Natural killer cell (primary cell): ENCODE results near the gene RGP1. TPM values are rescaled to one million over a fixed set of nuclear protein-coding genes. Genes with fewer than 3 reads are reported as not detected.

Experiments used
- ATAC-seq, 3 donors: fragments of 150-1000 bp in 2 of 3; fragments of 200-7000 bp in 1 of 3; cut with Tn5 transposase; 1 replicate in 1 of 3; 2 replicates in 2 of 3; pipeline ENCODE4 v1.10.0; 2021; ENCODE audit warnings: mild to moderate bottlenecking in 2 of 3, moderate library complexity in 2 of 3
- DNase-seq, 2 donors: peaks; one replicate each; pipeline versions ENCODE4 v3.0.0 to v3.0.0-alpha.2; 2013 to 2021; ENCODE audit warnings: mixed read lengths in 1 of 2
- H3K27ac ChIP-seq: one replicate; pipeline ENCODE4 v1.5.1; 2013; ENCODE audit warnings: mild to moderate bottlenecking, low read length
- H3K27me3 ChIP-seq: one replicate; pipeline ENCODE4 v1.6.1; 2013; ENCODE audit warnings: low read length; ENCODE audit not compliant: control insufficient read depth, insufficient read depth
- H3K36me3 ChIP-seq: one replicate; pipeline ENCODE4 v1.6.1; 2013; ENCODE audit warnings: low read length; ENCODE audit not compliant: control insufficient read depth, insufficient read depth
- H3K4me1 ChIP-seq: one replicate; pipeline ENCODE4 v1.6.1; 2013; ENCODE audit warnings: low read length; ENCODE audit not compliant: control insufficient read depth, insufficient read depth
- H3K4me3 ChIP-seq: one replicate; pipeline ENCODE4 v1.5.1; 2013; ENCODE audit warnings: low read length
- H3K9me3 ChIP-seq: one replicate; pipeline ENCODE4 v1.6.1; 2013; ENCODE audit warnings: low read length; ENCODE audit not compliant: control insufficient read depth, insufficient read depth
- H3K27ac Mint-ChIP-seq, 2 donors: one replicate each; pipeline ENCODE4 v1.8.0; 2022; ENCODE audit warnings: mild to moderate bottlenecking in 2 of 2, mixed read lengths in 2 of 2, moderate library complexity in 1 of 2
- H3K27me3 Mint-ChIP-seq, 2 donors: one replicate each; pipeline ENCODE4 v1.8.0; 2022; ENCODE audit warnings: low read depth in 2 of 2, mixed read lengths in 2 of 2
- H3K36me3 Mint-ChIP-seq: one replicate; pipeline ENCODE4 v1.8.0; 2022; ENCODE audit warnings: mixed read lengths
- H3K4me1 Mint-ChIP-seq, 2 donors: one replicate each; pipeline ENCODE4 v1.8.0; 2022; ENCODE audit warnings: mixed read lengths in 2 of 2
- H3K4me3 Mint-ChIP-seq: one replicate; pipeline ENCODE4 v1.8.0; 2022; ENCODE audit warnings: mild to moderate bottlenecking, moderate library complexity, mixed read lengths
- H3K9me3 Mint-ChIP-seq, 2 donors: one replicate each; pipeline ENCODE4 v1.8.0; 2022; ENCODE audit warnings: mixed read lengths in 2 of 2
- WGBS: methylation state at CpG from one replicate; pipeline ENCODE4 v1.1.7; 2013; ENCODE audit warnings: missing lambda C conversion rate; ENCODE audit not compliant: insufficient coverage; 5-methylcytosine and 5-hydroxymethylcytosine counted together
- intact Hi-C: fragments of 100-400 bp; cut with micrococcal nuclease; formaldehyde crosslinking; loops from one replicate; pipeline ENCODE4 v1.14.2; 2022
- total RNA-seq, 4 donors: library from RNA; stranded (reverse); fragments of 120-200 nt in 1 of 4; gene quantifications; one replicate each; pipeline versions ENCODE4 v1.2.3 to v1.2.4, GENCODE V29; 2013 to 2022
- TF ChIP-seq, protein P1 (sequence below): fragments of 200-600 bp; IDR thresholded peaks from one replicate; pipeline ENCODE4 v1.8.0; 2022; ENCODE audit warnings: antibody characterized with exemption

RGP1 gene
- total RNA-seq, 3 donors from 2014 or later (not counting 1 experiment from before 2014, with no cell fraction given) = 22.3 to 26.4 (median 23.3) TPM

- Mint-ChIP-seq H3K27ac (no peak overlapping the region), H3K27me3 (no peaks in the 10 kb centered on the region), H3K36me3 (no peaks in the 10 kb centered on the region), H3K9me3 (no peaks in the 10 kb centered on the region), H3K4me1 (peaks cover 5% of the 10 kb centered on the region in 2 donors), H3K4me3 (no peak overlapping the region)
- no peak overlapping the region for H3K27ac ChIP-seq
- ATAC-seq (no peak), DNase-seq (no peak)
- no peaks in the 10 kb centered on the region for H3K9me3 ChIP-seq
- WGBS = 98% methylated on average over 8 of the region's 8 CpGs
- intact Hi-C loops = no loop called here
- H3K27me3 ChIP-seq = no peaks in the 10 kb centered on the region
- peaks cover 10% of the 10 kb centered on the region for H3K36me3 ChIP-seq
- TF ChIP-seq, protein P1, sequence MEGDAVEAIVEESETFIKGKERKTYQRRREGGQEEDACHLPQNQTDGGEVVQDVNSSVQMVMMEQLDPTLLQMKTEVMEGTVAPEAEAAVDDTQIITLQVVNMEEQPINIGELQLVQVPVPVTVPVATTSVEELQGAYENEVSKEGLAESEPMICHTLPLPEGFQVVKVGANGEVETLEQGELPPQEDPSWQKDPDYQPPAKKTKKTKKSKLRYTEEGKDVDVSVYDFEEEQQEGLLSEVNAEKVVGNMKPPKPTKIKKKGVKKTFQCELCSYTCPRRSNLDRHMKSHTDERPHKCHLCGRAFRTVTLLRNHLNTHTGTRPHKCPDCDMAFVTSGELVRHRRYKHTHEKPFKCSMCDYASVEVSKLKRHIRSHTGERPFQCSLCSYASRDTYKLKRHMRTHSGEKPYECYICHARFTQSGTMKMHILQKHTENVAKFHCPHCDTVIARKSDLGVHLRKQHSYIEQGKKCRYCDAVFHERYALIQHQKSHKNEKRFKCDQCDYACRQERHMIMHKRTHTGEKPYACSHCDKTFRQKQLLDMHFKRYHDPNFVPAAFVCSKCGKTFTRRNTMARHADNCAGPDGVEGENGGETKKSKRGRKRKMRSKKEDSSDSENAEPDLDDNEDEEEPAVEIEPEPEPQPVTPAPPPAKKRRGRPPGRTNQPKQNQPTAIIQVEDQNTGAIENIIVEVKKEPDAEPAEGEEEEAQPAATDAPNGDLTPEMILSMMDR = no peak
- H3K4me1 ChIP-seq = peaks cover 5% of the 10 kb centered on the region
- no peak overlapping the region for H3K4me3 ChIP-seq
Measured at GRCh38 chr9:35806101-35806500, 57.0 kb downstream of the RGP1 start.

Other genes with a start within 250 kb of the RGP1 start
- gene TESK1, start 144.0 kb upstream of the RGP1 start, total RNA-seq = 10 to 100 TPM; 40.7 to 72.5 (median 47.5) TPM
- gene CD72, start 130.9 kb upstream of the RGP1 start, total RNA-seq = 10 to 100 TPM; 27.0 to 48.1 (median 32.3) TPM
- 1 to 10 TPM in 2 of 3 donors, not detected in 1; 1.2 to 1.4 TPM for gene SIT1, start 98.4 kb upstream of the RGP1 start, total RNA-seq
- 1,000 to 10,000 TPM; 5,042 to 6,602 (median 5,874) TPM for gene RMRP, start 91.3 kb upstream of the RGP1 start, total RNA-seq
- gene CCDC107, start 91.0 kb upstream of the RGP1 start, total RNA-seq = 10 to 100 TPM; 30.9 to 37.9 (median 36.8) TPM
- gene ARHGEF39, start 84.1 kb upstream of the RGP1 start, total RNA-seq = 1 to 10 TPM; 1.3 to 3.2 (median 1.5) TPM
- not detected for gene CA9, start 75.4 kb upstream of the RGP1 start, total RNA-seq
- gene TPM2, start 59.4 kb upstream of the RGP1 start, total RNA-seq = 10 to 100 TPM; 20.9 to 23.8 (median 22.9) TPM
- gene TLN1, start 17.1 kb upstream of the RGP1 start, total RNA-seq = 100 to 1,000 TPM; 509 to 552 (median 528) TPM
- 10 to 100 TPM; 15.7 to 19.7 (median 18.8) TPM for gene CREB3, start 16.6 kb upstream of the RGP1 start, total RNA-seq
- 100 to 1,000 TPM in 2 of 3 donors, 10 to 100 TPM in 1; 76.4 to 118 (median 101) TPM for gene GBA2, start 59 bp upstream of the RGP1 start, total RNA-seq
- not detected for gene MSMP, start 5.0 kb downstream of the RGP1 start, total RNA-seq
- gene NPR2, start 42.3 kb downstream of the RGP1 start, total RNA-seq = 1 to 10 TPM; 2.1 to 2.7 (median 2.4) TPM
- 1 to 10 TPM; 2.0 to 2.4 (median 2.1) TPM for gene SPAG8, start 63.0 kb downstream of the RGP1 start, total RNA-seq
- gene HINT2, start 65.8 kb downstream of the RGP1 start, total RNA-seq = 10 to 100 TPM; 25.8 to 27.5 (median 25.9) TPM
- not detected for gene FAM221B, start 79.4 kb downstream of the RGP1 start, total RNA-seq
- gene TMEM8B, start 79.9 kb downstream of the RGP1 start, total RNA-seq = 1 to 10 TPM; 5.2 to 7.8 (median 5.4) TPM
- gene OR13J1, start 121.1 kb downstream of the RGP1 start, total RNA-seq = not detected
- gene HRCT1, start 156.9 kb downstream of the RGP1 start, total RNA-seq = not detected
- not detected for gene SPAAR, start 160.2 kb downstream of the RGP1 start, total RNA-seq
- not detected for gene OR2S2, start 208.9 kb downstream of the RGP1 start, total RNA-seq